Measurements from ENCODE around the gene PLIN5.

GRCh38 chr19:4513248-4513647, 21.8 kb downstream of the PLIN5 start:
- TF ChIP-seq REST (IDR thresholded peaks at IDR 0.05; ENCODE audit: borderline replicate concordance) (no peak), CTCF (IDR thresholded peaks at IDR 0.05; ENCODE audit: poor library complexity, severe bottlenecking) (no peak), POLR2AphosphoS5 (IDR thresholded peaks at IDR 0.05) (no peak), EZH2 (IDR thresholded peaks at IDR 0.05; ENCODE audit: borderline replicate concordance, insufficient read depth, low read length, poor library complexity, severe bottlenecking) (no peak), EP300 (conservative IDR thresholded peaks at IDR 0.05; ENCODE audit: poor library complexity, severe bottlenecking) (no peak), RAD21 (conservative IDR thresholded peaks at IDR 0.05) (no peak), TAF1 (IDR thresholded peaks at IDR 0.05; ENCODE audit: low read depth) (no peak), SMC3 (conservative IDR thresholded peaks at IDR 0.05; ENCODE audit: poor library complexity) (no peak), MXI1 (conservative IDR thresholded peaks at IDR 0.05; ENCODE audit: poor library complexity, severe bottlenecking) (no peak)

Measured in neural cell (in vitro differentiated cells).